ENCODE data around the gene SGCE. TPM values are rescaled to one million over a fixed set of nuclear protein-coding genes. Genes with fewer than 3 reads are reported as not detected.

The SGCE gene
- total and polyA plus RNA-seq, 2 donors (not counting 1 experiment from before 2014, with no cell fraction given) = 8.9 to 13.0 TPM

DNA sequence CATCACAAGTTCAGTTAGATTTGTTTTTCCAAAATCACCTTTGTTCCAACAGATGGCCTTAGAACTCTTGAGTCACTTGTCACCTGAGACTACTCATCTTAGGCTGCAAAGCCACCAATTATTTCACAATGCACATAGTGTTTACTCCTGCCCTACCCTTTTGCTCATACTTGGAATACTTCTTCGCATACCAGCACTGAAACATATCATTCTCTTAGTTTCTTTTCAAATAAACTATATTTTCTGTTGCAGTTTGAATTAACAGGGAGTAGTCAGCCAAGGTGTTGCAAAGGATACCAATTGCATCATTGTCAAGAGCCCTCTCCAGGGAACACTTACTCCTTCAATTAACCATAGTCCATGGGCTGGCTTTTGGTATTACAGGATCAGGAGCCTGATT, 75.3 kb downstream of the SGCE start:
- Histone ChIP-seq H3K36me3 (replicated peaks in 1 of 2; ENCODE audit: control extremely low read depth in 1 of 2, control insufficient read depth in 1 of 2, extremely low read depth in 1 of 2, insufficient read depth in 2 of 2, low read length in 1 of 2) (peaks cover 2 to 7% of the 10 kb centered on the region in 2 experiments), H3K9ac (ENCODE audit: low read length) (no peak overlapping the region), H3K79me2 (ENCODE audit: control insufficient read depth, insufficient read depth, low read length) (no peaks in the 10 kb centered on the region), H3K4me3 (ENCODE audit: control extremely low read depth in 1 of 5, extremely low read depth in 1 of 5, insufficient read depth in 1 of 5, low read depth in 2 of 5, low read length in 4 of 5) (no peak overlapping the region), H3K27ac (ENCODE audit: low read length in 2 of 2) (no peak overlapping the region), H3K4me2 (replicated peaks; ENCODE audit: low read depth, low read length, poor library complexity, severe bottlenecking) (no peak overlapping the region), H3K9me3 (ENCODE audit: control extremely low read depth in 1 of 3, control insufficient read depth in 2 of 3, insufficient read depth in 1 of 3, low read length in 2 of 3) (peaks cover 0 to 4% (median 2%) of the 10 kb centered on the region in 3 donors), H3K27me3 (replicated peaks in 1 of 4; ENCODE audit: control extremely low read depth in 1 of 4, control insufficient read depth in 3 of 4, insufficient read depth in 4 of 4, low read length in 3 of 4) (no peaks in the 10 kb centered on the region), H4K20me1 (ENCODE audit: control insufficient read depth, insufficient read depth, low read length, poor library complexity, severe bottlenecking) (no peaks in the 10 kb centered on the region), H3K4me1 (ENCODE audit: control insufficient read depth in 2 of 2, insufficient read depth in 2 of 2, low read length in 2 of 2) (no peaks in the 10 kb centered on the region), H2AFZ (ENCODE audit: insufficient read depth, low read depth, low read length, poor library complexity, severe bottlenecking) (no peak overlapping the region)
- ATAC-seq (ENCODE audit: low read depth) = no peak
- Mint-ChIP-seq H3K4me1 (peaks cover 1% of the 10 kb centered on the region), H3K4me3 (no peak overlapping the region), H3K27ac (no peak overlapping the region), H3K27me3 (no peaks in the 10 kb centered on the region), H3K9me3 (ENCODE audit: insufficient read depth) (peaks cover 6% of the 10 kb centered on the region)
- no CpG with 5 or more reads among the region's 1 CpG for WGBS (ENCODE audit: insufficient coverage)
- intact Hi-C loops (cut with micrococcal nuclease) = no loop called here
- ChIA-PET POLR2A (no interaction called here), CTCF (no interaction called here)
- TF ChIP-seq EZH2 (IDR thresholded peaks at IDR 0.05; ENCODE audit: borderline replicate concordance, insufficient read depth, low read depth, low read length, poor library complexity, severe bottlenecking) = no peak
- TF ChIP-seq, protein P1, sequence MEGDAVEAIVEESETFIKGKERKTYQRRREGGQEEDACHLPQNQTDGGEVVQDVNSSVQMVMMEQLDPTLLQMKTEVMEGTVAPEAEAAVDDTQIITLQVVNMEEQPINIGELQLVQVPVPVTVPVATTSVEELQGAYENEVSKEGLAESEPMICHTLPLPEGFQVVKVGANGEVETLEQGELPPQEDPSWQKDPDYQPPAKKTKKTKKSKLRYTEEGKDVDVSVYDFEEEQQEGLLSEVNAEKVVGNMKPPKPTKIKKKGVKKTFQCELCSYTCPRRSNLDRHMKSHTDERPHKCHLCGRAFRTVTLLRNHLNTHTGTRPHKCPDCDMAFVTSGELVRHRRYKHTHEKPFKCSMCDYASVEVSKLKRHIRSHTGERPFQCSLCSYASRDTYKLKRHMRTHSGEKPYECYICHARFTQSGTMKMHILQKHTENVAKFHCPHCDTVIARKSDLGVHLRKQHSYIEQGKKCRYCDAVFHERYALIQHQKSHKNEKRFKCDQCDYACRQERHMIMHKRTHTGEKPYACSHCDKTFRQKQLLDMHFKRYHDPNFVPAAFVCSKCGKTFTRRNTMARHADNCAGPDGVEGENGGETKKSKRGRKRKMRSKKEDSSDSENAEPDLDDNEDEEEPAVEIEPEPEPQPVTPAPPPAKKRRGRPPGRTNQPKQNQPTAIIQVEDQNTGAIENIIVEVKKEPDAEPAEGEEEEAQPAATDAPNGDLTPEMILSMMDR (IDR thresholded peaks at IDR 0.05) = no peak
- no peak for DNase-seq

DNA sequence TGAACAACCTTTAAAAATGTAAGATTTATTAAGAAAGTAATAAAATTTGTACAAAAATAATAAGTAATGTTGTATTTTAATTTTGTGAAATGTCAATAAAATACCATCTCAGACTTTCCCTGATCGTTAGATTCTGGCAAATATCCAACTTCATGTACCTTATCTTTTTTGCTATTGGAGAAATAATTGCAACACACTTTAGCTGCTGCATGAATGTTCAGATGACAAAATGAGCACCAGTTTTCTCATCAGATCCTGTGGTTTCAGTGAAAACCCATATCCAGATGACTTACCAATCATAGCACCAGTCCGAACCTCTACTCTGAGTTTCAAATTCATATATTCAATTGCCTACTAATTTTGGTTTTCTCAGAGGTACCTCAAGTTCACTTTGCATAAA, 76.5 kb downstream of the SGCE start:
- Histone ChIP-seq H3K27me3 (replicated peaks in 1 of 4; ENCODE audit: control extremely low read depth in 1 of 4, control insufficient read depth in 3 of 4, insufficient read depth in 4 of 4, low read length in 3 of 4) (no peaks in the 10 kb centered on the region), H3K4me2 (replicated peaks; ENCODE audit: low read depth, low read length, poor library complexity, severe bottlenecking) (no peak overlapping the region), H3K4me1 (ENCODE audit: control insufficient read depth in 2 of 2, insufficient read depth in 2 of 2, low read length in 2 of 2) (no peaks in the 10 kb centered on the region), H3K4me3 (ENCODE audit: control extremely low read depth in 1 of 5, extremely low read depth in 1 of 5, insufficient read depth in 1 of 5, low read depth in 2 of 5, low read length in 4 of 5) (no peak overlapping the region), H3K27ac (ENCODE audit: low read length in 2 of 2) (no peak overlapping the region), H3K9ac (ENCODE audit: low read length) (no peak overlapping the region), H3K36me3 (replicated peaks in 1 of 2; ENCODE audit: control extremely low read depth in 1 of 2, control insufficient read depth in 1 of 2, extremely low read depth in 1 of 2, insufficient read depth in 2 of 2, low read length in 1 of 2) (peaks cover 5 to 7% of the 10 kb centered on the region in 2 experiments), H3K79me2 (ENCODE audit: control insufficient read depth, insufficient read depth, low read length) (no peaks in the 10 kb centered on the region), H2AFZ (ENCODE audit: insufficient read depth, low read depth, low read length, poor library complexity, severe bottlenecking) (no peak overlapping the region), H3K9me3 (ENCODE audit: control extremely low read depth in 1 of 3, control insufficient read depth in 2 of 3, insufficient read depth in 1 of 3, low read length in 2 of 3) (peaks cover 4 to 11% (median 8%) of the 10 kb centered on the region in 3 donors), H4K20me1 (ENCODE audit: control insufficient read depth, insufficient read depth, low read length, poor library complexity, severe bottlenecking) (no peaks in the 10 kb centered on the region)
- no peak for TF ChIP-seq EZH2 (IDR thresholded peaks at IDR 0.05; ENCODE audit: borderline replicate concordance, insufficient read depth, low read depth, low read length, poor library complexity, severe bottlenecking)
- TF ChIP-seq, protein P1 (IDR thresholded peaks at IDR 0.05) = no peak
- no peak overlapping the region for H3K4me3 Mint-ChIP-seq
- ChIA-PET CTCF (interaction anchor here (0.5 kb wide), 1 partner anchor 714 kb away, joined by 3 read pairs; no protein-coding TSS in a partner anchor), POLR2A (no interaction called here)
- DNase-seq (no peak), ATAC-seq (ENCODE audit: low read depth) (no peak)
- intact Hi-C loops (cut with micrococcal nuclease) = no loop called here
- 100% methylated on average over 1 of the region's 2 CpGs for WGBS (ENCODE audit: insufficient coverage)
- H3K4me1 Mint-ChIP-seq = peaks cover 1% of the 10 kb centered on the region
- no peak overlapping the region for H3K27ac Mint-ChIP-seq
- H3K27me3 Mint-ChIP-seq = no peaks in the 10 kb centered on the region
- H3K9me3 Mint-ChIP-seq (ENCODE audit: insufficient read depth) = peaks cover 8% of the 10 kb centered on the region
